CMK (cell line): ENCODE measurements around the gene YWHAE.
"Not testable (repeated sequence)": the region's sequence is repeated elsewhere in the genome, so short reads cannot be mapped to it uniquely, and the experiment has no call there.

Experiments
- DNase-seq: peaks from one replicate; pipeline ENCODE4 v3.0.0-alpha.2; 2010; ENCODE audit warnings: low read depth

YWHAE gene

GRCh38 chr17:1325766-1326165 is 74.3 kb downstream of the YWHAE start:
- DNase-seq: no peak

DNA sequence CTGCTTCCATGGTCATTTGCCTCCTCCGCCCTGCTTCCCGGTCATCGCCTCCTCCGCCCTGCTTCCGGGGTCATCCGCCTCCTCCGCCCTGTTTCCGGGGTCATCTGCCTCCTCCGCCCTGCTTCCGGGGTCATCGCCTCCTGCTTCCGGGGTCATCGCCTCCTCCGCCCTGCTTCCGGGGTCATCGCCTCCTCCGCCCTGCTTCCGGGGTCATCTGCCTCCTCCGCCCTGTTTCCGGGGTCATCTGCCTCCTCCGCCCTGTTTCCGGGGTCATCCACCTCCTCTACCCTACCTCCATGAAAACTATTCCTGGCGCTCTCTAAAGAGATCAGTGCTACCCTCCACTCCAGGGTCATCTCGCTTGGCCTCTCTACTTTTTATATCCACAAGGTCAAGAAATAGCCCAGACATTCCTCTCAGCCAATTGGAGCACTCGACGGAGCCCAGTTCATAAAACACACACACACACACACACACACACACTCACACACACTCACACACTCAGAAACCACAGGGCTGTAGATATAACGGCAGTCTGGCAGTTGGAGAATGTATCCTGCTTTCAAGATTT is 75.7 kb downstream of the YWHAE start:
- no peak for DNase-seq

- no peak for DNase-seq
Observed at GRCh38 chr17:1323336-1323735, 76.7 kb downstream of the YWHAE start.

DNA sequence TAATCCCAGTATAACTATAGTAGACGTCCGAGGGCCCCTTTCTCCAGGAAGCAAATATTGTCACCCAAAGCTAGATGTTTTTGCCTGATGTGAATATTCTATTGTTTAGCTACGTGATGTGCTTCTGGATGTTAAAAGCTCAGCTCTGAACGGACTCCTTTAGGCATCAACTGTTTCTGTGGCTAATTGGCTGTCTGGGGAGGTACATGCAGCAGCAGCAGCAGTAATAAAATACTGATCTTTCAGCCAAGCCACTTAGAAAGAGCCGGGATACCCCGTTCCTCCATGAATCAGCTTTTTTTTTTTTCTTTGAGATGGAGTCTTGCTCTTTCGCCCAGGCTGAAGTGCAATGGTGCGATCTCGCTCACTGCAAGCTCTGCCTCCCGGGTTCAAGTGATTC is 77.5 kb downstream of the YWHAE start:
- no peak for DNase-seq

DNA sequence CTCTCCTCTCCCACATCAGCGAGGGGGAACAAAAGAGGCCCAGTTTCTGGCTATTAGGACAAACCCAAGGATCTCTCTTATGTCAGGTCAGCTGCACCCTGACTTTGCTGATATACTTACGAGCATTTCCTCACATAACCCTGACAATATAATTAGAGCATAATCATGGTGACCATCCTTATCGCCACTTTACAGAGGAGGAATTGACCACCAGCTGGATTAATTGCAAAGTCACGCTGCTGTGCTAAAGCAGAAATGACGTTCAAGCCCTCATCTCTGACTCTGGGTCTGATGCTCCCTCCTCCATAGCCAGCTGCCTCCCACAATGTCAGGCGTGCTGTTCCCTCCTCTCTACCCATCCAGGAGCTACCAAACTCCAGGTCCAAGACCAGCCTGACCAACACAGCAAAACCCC is 78.0 kb downstream of the YWHAE start:
- DNase-seq: peak; percentile 7

DNA sequence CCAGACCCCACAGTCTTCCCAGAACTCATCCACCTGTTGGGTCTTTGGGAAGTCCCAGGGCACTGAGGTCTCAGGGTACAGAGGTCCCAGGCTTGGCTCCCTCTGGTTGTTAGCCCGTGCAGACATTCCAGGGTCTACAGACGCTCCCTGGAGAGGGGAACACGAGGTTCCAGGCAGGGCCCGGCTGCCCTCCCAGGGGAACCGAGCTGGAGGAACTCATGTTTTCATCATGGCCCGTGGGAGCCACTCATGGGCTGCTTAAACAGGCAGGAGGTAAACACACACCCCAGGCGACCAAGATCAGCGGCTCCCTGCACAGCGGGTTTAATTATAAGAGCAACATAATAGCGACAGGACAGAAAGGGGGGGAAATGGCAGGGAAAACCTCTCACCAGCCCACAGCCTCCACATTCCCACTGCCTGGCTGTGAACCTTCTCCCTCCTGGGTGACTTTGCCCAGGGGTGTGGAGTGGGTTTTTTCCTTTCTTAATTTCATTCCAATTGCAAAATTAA is 84.1 kb downstream of the YWHAE start:
- DNase-seq: no peak

DNA sequence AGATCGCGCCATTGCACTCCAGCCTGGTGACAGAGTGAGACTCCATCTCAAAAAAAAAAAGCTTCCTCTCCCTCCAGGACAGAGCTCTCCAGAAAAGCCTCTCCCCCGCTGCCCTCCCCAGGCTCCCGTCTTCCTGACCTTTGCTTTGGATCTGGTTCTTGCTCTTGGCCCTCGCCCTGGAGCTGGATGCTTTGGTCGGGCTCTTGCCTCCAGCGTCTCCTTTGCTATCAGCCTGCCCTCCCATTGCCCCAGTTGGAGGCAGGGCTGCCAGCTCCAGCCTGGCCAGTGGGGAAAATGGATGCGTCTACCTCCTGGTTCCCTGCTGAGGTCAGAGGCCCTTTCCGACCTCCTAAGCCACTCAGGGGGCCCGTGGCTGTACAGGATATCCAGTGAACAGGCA is 84.6 kb downstream of the YWHAE start:
- DNase-seq: no peak

DNA sequence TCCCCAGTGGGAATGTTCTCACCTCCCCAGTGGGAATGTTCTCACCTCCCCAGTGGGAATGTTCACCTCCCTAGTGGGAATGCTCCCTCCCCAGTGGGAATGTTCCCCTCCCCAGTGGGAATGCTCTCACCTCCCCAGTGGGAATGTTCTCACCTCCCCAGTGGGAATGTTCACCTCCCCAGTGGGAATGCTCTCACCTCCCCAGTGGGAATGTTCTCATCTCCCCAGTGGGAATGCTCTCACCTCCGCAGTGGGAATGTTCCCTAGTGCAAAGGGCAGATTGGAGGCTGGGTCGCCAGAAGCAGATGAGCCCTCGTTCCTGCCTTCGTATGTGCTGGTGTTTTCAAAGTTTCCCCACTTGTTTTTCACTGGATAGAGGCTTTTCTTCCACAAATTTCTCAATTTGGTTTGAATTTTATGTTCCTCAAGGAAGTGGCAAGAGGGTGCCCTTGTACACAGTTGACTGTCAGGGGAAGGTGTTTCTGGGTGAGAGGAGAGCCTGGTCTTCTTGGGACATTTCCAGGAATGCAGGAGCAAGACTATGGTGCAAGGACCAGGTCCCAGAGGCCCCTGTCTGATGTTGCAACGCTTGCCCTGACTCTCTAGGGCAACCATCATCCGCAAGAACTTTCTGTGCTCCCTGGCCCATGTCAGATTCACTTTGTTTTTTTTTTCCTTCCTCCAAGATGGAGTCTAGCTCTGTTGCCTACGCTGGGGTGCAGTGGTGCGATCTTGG is 86.6 kb downstream of the YWHAE start:
- DNase-seq: no peak

DNA sequence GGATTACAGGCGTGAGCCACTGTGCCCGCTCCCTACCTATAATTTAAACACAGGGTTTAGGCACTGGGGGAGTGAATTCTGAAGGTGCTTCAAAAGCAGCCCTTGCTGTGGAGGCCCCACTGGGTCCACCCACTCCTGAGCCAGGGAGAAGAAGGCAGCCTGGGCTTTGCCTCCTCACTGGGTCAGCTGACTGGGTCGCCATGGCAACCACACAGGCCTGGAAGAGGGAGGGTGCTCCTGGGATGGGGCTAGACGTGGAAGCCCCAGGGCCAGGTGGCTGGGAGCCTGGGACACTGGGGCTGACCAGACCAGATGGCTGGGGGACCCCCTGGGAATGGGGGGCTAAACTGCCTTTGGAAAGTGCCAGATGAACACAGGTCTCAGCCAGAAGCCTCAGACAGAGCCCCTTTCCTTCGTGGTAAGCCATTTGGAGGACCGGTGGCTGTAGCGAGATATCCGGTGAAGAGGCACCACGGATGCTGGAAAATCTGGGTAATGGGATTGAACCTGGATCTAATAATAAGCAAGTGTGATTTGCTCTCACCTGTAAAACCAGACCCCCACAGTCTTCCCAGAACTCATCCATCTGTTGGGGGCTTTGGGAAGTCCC is 87.7 kb downstream of the YWHAE start:
- no peak for DNase-seq

- not testable (repeated sequence) for DNase-seq
Observed at GRCh38 chr17:1307829-1308228, 92.2 kb downstream of the YWHAE start.

GRCh38 chr17:1304962-1305563 is 95.0 kb downstream of the YWHAE start:
- DNase-seq: no peak

GRCh38 chr17:1304522-1304921 is 95.5 kb downstream of the YWHAE start:
- DNase-seq: no peak

DNA sequence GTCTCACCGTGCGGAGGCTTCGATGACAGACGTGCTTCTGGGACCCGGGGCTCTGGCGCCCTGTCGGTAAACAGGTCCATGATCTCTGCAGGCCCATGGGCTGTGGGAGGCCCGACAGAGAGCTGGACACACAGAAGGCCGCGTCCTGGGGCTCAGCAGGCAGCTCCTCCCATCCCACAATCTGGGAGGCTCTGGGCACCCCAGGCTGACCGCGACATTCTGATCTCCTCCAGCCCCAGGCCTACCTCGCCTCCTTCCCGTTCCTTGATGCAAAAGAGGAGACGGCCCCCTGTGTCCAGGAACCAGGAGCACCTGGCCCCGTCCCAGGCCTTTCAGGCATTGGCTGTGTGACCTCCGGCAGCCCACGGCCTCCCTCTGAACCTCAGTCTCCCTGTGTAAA is 97.3 kb downstream of the YWHAE start:
- no peak for DNase-seq

DNA sequence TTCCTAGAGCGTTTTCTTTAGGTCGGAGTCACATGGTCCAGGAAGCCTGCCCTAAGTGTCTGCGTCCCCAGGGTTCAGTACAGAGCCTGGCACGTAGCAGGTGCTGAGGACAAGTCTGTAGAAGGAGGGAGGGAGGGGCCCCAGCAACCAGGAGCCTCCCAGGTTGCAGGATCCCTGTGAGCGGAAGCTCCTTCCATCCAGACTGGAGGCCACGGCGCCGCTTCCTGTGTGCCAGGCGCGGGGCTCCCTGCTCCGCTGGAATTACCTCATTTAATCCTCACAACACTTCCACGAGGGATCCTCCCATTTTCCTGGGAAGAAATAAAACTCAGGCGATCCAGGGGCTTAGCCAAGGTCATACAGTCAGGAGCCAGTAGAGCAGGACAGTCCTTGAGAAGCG is 98.5 kb downstream of the YWHAE start:
- no peak for DNase-seq

- DNase-seq: no peak
Observed at GRCh38 chr17:1300371-1300905, 99.6 kb downstream of the YWHAE start.

GRCh38 chr17:1299552-1300370 is 100.3 kb downstream of the YWHAE start:
- no peak for DNase-seq

GRCh38 chr17:1298606-1299005 is 101.4 kb downstream of the YWHAE start:
- DNase-seq: no peak
